NCI-H1417 treated with DMSO at 0.1 percent for 48 hours (cell line): ENCODE measurements around the gene C2orf66.

Source experiments
- DNase-seq: peaks from one replicate; lab custom pipeline; 2025; lab: John Stamatoyannopoulos, UW

C2orf66 gene

GRCh38 chr2:196759378-196759706, 49.8 kb downstream of the C2orf66 start:
- DNase-seq, result no peak

DNA sequence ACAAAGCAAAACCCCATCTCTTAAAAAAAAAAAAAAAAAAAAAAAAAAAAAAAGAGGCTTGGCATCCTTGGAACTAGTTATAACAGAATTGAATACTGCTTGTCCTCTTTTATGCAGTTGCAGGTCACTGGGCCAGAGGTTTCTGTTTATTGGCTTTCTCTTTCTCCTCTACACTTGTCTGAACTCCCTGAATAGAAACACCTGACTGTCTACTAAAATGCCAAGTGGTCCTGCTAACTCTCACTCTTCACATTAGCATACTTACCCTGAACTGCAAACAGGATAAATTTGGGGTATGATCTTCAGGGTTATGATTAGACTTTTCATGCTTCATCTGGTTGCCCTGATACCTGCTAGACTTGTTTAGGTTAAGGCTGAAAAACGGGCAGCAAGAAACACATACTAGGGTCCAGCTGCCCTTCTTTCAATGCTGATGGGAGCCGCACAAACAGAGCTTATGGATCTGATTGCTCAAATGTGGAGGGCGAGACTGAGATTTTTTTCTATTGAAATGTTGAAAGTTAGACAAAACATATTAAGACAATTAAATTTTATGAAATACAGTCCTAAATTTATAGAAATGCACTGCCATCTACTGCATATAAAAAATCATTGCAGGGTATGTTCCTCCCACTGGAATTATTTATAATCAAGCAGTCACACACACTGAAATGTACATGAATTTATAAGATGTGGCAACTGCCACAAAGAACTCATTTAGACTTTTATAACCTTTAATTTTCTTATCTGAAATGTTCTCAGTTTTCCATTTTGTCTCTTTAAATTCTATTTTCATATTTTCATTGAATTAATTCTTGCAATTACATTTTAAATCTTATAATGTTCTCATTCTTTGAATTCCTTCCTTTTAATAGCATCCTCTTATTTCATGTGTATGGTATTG, 50.4 kb downstream of the C2orf66 start:
- no peak for DNase-seq
